ENCODE measurements around the gene MYO15B. TPM values are rescaled to one million over a fixed set of nuclear protein-coding genes. Genes with fewer than 3 reads are reported as not detected.

The MYO15B gene
- total RNA-seq, 2 experiments from 2014 or later: 120 to 125 TPM

DNA sequence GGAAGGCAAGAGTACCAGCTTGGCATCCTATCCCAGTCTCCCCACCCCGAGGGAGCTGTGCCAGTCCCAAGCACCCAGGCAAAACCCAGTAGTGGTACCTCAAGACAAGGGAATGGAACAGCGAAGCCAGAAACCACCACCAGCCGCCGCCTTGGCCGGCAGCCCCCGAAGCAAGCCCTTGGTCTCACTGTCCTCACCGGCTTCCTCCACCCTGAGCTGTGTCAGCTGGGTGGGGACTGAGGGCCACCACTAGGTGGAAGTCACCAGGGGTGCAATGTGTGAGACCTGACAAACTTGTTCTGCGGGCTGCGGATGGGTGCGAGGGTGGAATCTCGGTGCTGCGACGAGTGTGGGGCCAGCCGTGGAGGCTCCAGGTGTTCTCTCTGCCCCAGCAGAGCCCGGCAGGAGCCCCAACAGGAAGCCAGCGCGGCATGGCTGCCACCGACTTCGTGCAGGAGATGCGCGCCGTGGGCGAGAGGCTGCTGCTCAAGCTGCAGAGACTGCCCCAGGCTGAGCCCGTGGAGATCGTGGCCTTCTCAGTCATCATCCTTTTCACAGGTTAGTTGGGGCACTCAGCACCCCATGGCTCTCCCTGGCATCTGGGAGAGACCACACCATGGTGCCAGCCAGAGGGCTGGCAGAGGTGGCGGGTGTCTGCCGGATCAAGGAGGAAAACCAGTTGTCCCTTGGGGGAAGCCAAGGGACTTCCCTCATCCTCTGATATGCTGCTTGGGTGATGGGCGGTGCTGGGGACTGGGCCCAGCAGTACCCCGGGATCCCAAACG, 52.4 kb downstream of the MYO15B start:
- no peak for DNase-seq
- H3K27ac Mint-ChIP-seq: no peak overlapping the region
- no peaks in the 10 kb centered on the region for H3K4me1 Mint-ChIP-seq
- no peaks in the 10 kb centered on the region for H3K27me3 Mint-ChIP-seq
- no peaks in the 10 kb centered on the region for H3K9me3 Mint-ChIP-seq
- ATAC-seq (ENCODE audit: low read depth): no peak
- H3K4me3 Mint-ChIP-seq: no peak overlapping the region
- POLR2A ChIA-PET: no interaction called here
- H3K36me3 Mint-ChIP-seq: no peaks in the 10 kb centered on the region

DNA sequence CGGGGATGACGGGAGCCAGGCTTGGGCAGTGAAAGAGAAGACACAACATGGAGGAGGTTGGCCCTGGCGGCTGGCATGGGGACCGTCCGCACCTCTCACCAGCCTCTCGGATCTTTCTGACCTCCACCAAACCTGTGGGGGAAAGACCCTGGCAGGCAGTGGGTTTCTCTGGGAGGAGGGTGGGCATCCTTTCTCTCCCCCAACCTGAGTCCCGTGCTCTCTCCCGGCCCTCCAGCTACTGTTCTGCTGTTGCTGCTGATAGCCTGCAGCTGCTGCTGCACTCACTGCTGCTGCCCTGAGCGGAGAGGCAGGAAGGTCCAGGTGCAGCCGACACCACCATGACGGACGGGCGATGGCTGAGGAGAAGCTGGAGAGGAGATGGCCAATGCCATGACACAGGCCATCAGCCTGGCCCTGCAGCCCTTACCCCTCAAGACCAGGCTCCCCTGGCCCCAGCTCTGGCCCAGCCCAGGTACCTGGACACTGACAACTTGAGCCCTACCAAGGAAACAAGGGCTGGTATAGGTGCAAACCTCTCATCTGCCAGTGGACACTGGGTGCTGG, 53.0 kb downstream of the MYO15B start:
- DNase-seq (no peak), ATAC-seq (ENCODE audit: low read depth) (no peak)
- POLR2A ChIA-PET: no interaction called here
- Mint-ChIP-seq H3K4me3 (no peak overlapping the region), H3K4me1 (no peaks in the 10 kb centered on the region), H3K27ac (no peak overlapping the region), H3K9me3 (no peaks in the 10 kb centered on the region), H3K27me3 (no peaks in the 10 kb centered on the region), H3K36me3 (no peaks in the 10 kb centered on the region)

DNA sequence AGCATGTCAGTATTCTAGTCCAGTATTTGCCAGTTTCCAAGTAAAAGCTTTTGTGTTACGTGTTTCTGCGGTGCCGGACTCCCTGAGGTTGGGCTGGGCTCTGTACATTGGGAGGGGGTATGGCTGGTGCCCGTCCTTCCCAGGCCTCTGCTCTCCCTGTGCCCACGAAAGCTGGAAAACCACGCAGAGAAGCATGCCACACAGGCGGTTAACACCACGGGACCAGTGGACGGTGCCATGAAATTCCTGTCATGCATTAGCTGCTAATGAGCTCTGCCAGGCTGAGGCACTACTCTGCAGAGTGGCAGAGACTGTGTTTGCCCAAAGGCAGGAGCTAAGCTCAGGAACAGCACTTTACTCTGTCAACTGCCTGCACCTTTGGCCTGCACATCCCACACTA, 53.7 kb downstream of the MYO15B start:
- no peak for DNase-seq
- Mint-ChIP-seq H3K27ac (no peak overlapping the region), H3K9me3 (no peaks in the 10 kb centered on the region), H3K36me3 (no peaks in the 10 kb centered on the region), H3K27me3 (no peaks in the 10 kb centered on the region), H3K4me3 (no peak overlapping the region), H3K4me1 (peaks cover 6% of the 10 kb centered on the region)
- no peak for ATAC-seq (ENCODE audit: low read depth)
- POLR2A ChIA-PET: no interaction called here

DNA sequence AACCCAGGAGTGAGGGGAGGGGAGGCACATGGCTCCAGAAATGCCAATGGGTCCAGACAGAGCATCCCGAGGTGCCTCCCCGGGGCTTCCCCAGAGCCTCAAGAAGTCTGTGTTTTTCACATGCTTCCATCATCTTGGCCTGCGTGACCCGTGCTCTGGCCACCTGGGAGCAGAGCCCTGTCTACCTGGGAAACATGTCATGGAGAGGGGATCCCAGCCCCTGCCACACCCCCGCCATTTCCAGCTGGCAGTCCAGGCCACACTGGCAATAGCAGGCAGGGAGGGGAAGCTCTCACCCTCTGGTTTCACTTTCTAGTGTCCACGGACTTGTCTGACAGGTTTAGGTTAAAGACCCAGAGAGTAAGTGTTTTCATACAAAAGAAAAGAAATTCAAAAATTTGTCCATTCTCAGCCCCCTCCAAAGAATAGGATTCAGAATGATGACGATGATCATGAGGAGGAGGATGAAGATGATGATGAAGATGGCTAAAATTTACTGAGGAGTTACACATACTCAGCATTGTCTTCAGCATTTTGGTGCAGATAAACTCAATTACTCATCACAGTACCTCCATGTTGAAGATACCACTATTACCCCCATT, 54.7 kb downstream of the MYO15B start:
- Mint-ChIP-seq H3K4me1 (peaks cover 6% of the 10 kb centered on the region), H3K4me3 (no peak overlapping the region), H3K27me3 (no peaks in the 10 kb centered on the region), H3K27ac (no peak overlapping the region), H3K36me3 (no peaks in the 10 kb centered on the region), H3K9me3 (no peaks in the 10 kb centered on the region)
- POLR2A ChIA-PET: no interaction called here
- no peak for ATAC-seq (ENCODE audit: low read depth)
- no peak for DNase-seq

DNA sequence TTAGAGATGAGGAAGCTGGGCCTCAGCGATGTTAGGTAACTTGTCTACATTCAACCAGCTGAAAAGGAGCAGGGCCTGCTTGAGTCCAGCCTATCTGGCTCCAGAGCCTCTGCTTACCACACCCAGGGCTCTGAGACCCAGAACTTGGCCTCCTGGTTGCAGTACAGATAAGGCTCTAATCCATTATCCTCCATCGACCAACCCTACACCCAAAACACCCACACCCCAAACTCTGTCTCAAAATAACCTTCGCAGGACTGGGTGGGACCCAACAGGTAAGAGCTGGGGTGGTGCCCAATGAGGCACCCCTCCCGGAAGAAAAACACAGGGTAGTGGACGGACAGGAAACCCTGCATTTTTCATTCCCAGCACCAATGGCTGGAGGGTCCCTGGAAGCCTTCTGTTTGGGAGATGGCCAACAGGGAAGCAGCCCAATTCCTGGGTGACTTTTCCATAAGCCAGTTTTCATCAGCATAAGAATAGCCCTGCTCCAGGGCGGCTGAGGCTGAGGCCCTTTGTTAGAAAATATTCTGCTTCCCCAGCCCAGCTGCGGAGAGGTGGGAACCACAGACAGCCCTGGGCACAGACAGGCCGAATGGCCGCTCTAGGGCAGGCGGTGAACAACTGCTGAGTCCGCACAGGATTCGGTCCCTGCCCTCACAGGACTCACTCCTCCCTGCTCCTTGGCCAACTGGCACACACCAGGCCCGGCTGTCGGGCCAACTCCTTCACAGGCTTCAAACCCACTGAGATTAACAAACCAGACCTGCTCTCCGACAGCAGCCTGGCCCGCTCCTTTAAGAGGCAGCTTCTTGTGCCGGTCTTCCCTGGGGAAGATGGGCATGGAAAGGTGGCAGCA, 55.4 kb downstream of the MYO15B start:
- POLR2A ChIA-PET: no interaction called here
- H3K27ac Mint-ChIP-seq: no peak overlapping the region
- no peak for DNase-seq

DNA sequence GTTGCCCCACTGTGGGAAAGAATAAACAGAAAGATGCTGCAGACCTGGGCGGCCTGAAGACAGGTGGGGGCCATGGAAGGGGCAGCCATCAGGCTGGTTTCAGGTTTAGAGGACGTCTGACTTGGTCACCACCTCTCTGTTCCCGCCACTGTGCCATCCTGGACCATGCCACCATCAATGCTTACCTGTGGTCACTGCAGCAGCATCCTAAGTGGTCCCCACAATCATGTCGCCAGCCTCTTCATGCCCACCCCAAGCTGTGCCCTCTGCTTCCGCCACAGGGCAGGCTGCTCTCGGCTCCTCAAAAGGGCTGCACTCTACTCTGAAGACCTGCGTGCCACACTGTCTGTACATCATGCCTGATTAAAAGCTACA, 56.0 kb downstream of the MYO15B start:
- POLR2A ChIA-PET: no interaction called here
- Mint-ChIP-seq H3K27ac (no peak overlapping the region), H3K4me1 (peaks cover 6% of the 10 kb centered on the region), H3K27me3 (no peaks in the 10 kb centered on the region), H3K4me3 (no peak overlapping the region), H3K9me3 (no peaks in the 10 kb centered on the region), H3K36me3 (no peaks in the 10 kb centered on the region)
- DNase-seq: no peak
- no peak for ATAC-seq (ENCODE audit: low read depth)

More for the DNA sequence above, 55.4 kb downstream of the MYO15B start:
- no peak for ATAC-seq (ENCODE audit: low read depth)
- Mint-ChIP-seq H3K4me1 (peaks cover 6% of the 10 kb centered on the region), H3K27me3 (no peaks in the 10 kb centered on the region), H3K9me3 (no peaks in the 10 kb centered on the region), H3K36me3 (no peaks in the 10 kb centered on the region), H3K4me3 (no peak overlapping the region)

DNA sequence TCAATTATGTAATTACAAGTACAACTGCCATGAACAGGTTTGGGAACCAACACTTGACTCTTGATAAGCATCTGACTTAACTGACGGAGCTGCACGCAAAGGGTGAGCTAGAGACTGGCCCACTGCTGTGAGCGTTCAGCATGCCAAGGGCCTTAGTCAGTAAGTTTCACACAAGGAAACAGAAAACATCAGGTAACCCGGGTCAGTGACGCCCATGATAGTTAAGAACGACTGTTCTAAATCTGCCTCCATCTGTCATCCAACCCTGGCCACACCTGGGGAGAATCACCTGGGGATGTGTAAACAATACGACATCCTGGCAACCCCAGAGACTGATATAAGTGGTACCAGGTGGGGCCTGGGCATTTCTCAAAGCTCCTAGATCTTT, 57.9 kb downstream of the MYO15B start:
- H3K27ac Mint-ChIP-seq: peak overlapping the region; percentile 92
- peaks cover 6% of the 10 kb centered on the region for H3K4me1 Mint-ChIP-seq
- no peaks in the 10 kb centered on the region for H3K27me3 Mint-ChIP-seq
- H3K4me3 Mint-ChIP-seq: no peak overlapping the region
- POLR2A ChIA-PET: interaction anchor here (1.1 to 1.3 kb wide), 2 partner anchors 105 to 131 kb away, joined by 3 to 4 read pairs; no protein-coding TSS in a partner anchor
- DNase-seq (no peak), ATAC-seq (ENCODE audit: low read depth) (no peak)
- no peaks in the 10 kb centered on the region for H3K36me3 Mint-ChIP-seq
- no peaks in the 10 kb centered on the region for H3K9me3 Mint-ChIP-seq

DNA sequence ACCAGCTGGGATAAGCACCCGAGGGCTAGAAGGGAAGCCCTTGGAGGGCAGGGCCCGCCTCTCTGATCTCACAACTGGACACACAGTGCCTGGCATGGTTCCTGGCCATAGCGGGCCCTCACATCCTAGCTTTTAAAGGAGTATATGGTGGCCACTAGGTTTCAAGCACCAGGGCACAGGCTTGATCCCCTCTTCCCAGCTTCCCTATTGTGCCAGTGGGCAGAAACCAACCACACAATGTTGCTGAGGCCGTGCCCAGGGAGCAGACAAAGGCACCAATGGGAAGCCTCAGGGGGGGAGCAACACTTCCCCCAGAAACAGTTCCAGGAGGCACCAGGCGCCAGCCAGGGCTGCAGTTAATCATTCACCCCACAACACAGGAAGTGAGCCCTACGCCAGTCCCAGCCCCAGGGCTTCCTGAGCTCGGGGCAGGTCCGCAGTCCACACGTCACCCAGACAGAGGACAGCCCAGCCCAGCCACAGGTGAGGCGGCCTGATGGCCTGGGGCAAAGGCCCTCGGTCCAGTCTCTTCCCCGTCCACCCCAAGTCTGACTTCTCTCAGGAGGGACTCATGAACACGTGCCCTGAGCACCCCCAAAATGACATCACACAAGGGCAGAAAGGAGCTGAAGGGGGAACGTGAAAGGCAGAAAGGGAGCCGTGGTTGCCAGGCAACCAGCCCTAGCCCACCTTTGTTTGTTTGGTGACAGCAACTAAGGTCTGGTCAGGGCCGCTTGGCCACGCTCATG, 58.5 kb downstream of the MYO15B start:
- H3K36me3 Mint-ChIP-seq: no peaks in the 10 kb centered on the region
- H3K27me3 Mint-ChIP-seq: no peaks in the 10 kb centered on the region
- DNase-seq: no peak
- peaks cover 6% of the 10 kb centered on the region for H3K4me1 Mint-ChIP-seq
- POLR2A ChIA-PET: interaction anchor here (0.9 to 1.3 kb wide), 3 partner anchors 21 to 107 kb away, joined by 4 to 7 read pairs (median 5); partner anchors contain the start of genes RECQL5 and SAP30BP
- H3K9me3 Mint-ChIP-seq: no peaks in the 10 kb centered on the region
- ATAC-seq (ENCODE audit: low read depth): peak; percentile 95
- peak overlapping the region; percentile 43 for H3K4me3 Mint-ChIP-seq
- peak overlapping the region; percentile 92 for H3K27ac Mint-ChIP-seq

DNA sequence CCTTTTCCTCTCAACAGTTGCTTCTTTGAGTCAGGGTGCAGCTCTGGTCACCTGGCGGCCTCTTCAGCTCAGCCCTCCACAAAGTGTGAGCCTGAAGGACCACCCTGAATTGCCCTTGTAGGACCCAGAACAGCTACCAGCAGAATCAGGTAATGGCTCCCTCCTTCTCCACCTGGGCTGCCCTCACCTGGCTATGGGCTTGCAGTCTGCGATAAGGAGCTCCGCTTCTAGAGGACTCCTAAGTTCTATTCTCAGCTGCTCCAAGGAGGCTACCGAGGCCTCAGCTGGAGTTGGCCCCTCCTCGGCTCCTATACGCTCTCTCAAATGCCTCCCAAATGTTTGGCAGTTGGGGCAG, 59.0 kb downstream of the MYO15B start:
- Mint-ChIP-seq H3K36me3 (no peaks in the 10 kb centered on the region), H3K9me3 (no peaks in the 10 kb centered on the region), H3K27me3 (no peaks in the 10 kb centered on the region), H3K4me3 (no peak overlapping the region), H3K27ac (peak overlapping the region; percentile 92), H3K4me1 (peaks cover 6% of the 10 kb centered on the region)
- POLR2A ChIA-PET: interaction anchor here (0.9 to 1.0 kb wide), 2 partner anchors 21 to 107 kb away, joined by 5 to 7 read pairs; partner anchors contain the start of genes RECQL5 and SAP30BP
- ATAC-seq (ENCODE audit: low read depth) (no peak), DNase-seq (no peak)

DNA sequence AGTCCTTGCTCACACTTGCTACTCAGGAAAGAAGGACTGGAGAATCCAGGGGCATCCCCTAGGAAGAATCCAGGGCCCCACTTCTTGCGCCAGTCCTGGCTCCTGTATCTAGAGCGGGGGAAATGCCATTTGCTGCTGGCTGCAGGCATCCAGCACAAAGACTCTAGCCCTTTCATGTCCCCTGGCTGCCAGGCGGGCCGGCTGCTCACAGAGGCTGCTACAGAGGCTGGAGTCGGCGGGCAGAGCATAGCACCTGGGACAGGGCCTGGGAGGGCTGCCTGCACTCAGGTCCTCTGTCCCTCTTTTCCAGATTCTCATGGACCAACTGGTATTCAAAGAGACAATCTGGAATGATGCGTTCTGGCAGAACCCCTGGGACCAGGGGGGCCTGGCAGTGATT, 59.5 kb downstream of the MYO15B start:
- H3K27me3 Mint-ChIP-seq: no peaks in the 10 kb centered on the region
- DNase-seq (no peak), ATAC-seq (ENCODE audit: low read depth) (no peak)
- no peaks in the 10 kb centered on the region for H3K36me3 Mint-ChIP-seq
- H3K27ac Mint-ChIP-seq: peak overlapping the region; percentile 92
- POLR2A ChIA-PET: interaction anchor here (0.9 kb wide), 1 partner anchor 106 kb away, joined by 5 read pairs; no protein-coding TSS in a partner anchor
- no peak overlapping the region for H3K4me3 Mint-ChIP-seq
- peaks cover 6% of the 10 kb centered on the region for H3K4me1 Mint-ChIP-seq
- H3K9me3 Mint-ChIP-seq: no peaks in the 10 kb centered on the region

DNA sequence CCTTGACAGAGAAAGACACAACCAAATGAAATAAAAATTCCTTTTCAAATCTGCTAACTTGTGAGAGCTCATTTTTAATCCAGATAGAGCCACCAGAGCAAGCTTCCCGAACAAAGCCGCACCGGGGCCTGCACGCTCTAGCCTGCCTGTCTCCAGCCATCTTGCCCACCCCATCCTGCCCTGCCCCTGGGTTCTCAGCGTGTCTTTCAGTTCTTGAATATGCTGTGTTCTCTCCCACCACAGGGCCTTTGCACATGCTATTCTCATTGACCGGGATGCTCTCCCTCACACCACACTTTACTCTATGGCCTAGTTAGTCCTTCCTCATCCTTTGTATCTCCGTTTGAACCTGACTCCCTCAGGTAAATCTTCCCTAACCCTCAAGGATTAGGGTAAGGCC, 60.3 kb downstream of the MYO15B start:
- no peak for ATAC-seq (ENCODE audit: low read depth)
- Mint-ChIP-seq H3K9me3 (no peaks in the 10 kb centered on the region), H3K27ac (no peak overlapping the region), H3K4me3 (no peak overlapping the region), H3K4me1 (peaks cover 9% of the 10 kb centered on the region), H3K36me3 (peaks cover 2% of the 10 kb centered on the region), H3K27me3 (no peaks in the 10 kb centered on the region)
- no peak for DNase-seq
- POLR2A ChIA-PET: no interaction called here

DNA sequence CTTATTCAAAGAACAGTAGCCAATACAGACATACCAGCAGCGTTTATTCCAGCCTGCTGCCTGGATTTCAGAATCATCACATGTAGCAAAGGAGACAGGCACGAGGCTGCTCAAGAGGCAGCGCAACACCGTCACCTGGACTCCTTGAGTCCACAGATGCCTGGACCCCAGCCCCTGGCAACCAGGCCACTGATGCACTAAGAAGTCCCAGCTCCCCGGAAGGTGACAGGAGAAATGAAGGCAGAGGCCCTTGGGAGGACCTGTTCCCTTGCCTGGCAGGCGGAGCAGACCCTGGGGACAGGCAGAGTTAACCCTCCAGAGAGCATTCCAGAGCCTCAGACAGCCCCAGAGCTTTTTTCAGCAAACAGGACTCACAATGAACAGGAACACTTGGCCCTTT, 62.1 kb downstream of the MYO15B start:
- Mint-ChIP-seq H3K36me3 (peaks cover 4% of the 10 kb centered on the region), H3K27me3 (no peaks in the 10 kb centered on the region), H3K4me3 (no peak overlapping the region), H3K9me3 (no peaks in the 10 kb centered on the region), H3K4me1 (peaks cover 17% of the 10 kb centered on the region), H3K27ac (no peak overlapping the region)
- POLR2A ChIA-PET: interaction anchor here (0.5 kb wide), 1 partner anchor 28 kb away, joined by 5 read pairs; no protein-coding TSS in a partner anchor
- no peak for DNase-seq
- no peak for ATAC-seq (ENCODE audit: low read depth)

DNA sequence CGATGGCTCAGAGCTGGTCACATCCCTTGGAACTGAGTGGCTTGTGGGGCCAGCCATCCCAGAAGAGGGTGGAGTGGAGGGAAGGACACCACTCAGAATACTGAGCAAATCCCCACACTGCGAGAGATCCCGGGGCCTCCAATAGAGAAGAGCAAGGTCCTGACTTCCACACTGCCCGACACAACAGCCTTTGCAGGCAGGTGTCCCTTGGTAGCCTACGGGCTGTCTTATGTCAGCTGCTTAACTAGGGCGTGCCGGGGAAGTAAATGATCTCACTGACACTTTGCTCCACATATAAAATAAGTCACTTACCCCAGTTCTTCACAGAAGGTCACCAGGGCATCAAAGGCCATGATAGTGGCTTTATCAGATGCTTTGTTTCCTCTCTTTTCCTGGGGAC, 63.3 kb downstream of the MYO15B start:
- POLR2A ChIA-PET: interaction anchor here (1.2 kb wide), 1 partner anchor 15 kb away, joined by 4 read pairs; no protein-coding TSS in a partner anchor
- ATAC-seq (ENCODE audit: low read depth): no peak

More for the DNA sequence above, 63.3 kb downstream of the MYO15B start:
- H3K36me3 Mint-ChIP-seq: peaks cover 4% of the 10 kb centered on the region
- no peak overlapping the region for H3K4me3 Mint-ChIP-seq
- no peak for DNase-seq
- H3K4me1 Mint-ChIP-seq: peaks cover 15% of the 10 kb centered on the region
- no peak overlapping the region for H3K27ac Mint-ChIP-seq
- H3K9me3 Mint-ChIP-seq: no peaks in the 10 kb centered on the region
- no peaks in the 10 kb centered on the region for H3K27me3 Mint-ChIP-seq
